22Rv1 (cell line): ENCODE data around the gene NCS1.

Experiments
- CTCF ChIP-seq: fragments of 450-650 bp; IDR thresholded peaks from 2 replicates; pipeline ENCODE4 v1.5.1; 2017; ENCODE audit warnings: mild to moderate bottlenecking
- ZFX ChIP-seq: fragments of 450-650 bp; IDR thresholded peaks from 2 replicates; pipeline ENCODE4 v1.6.1; 2017; ENCODE audit warnings: antibody characterized with exemption, borderline replicate concordance

DNA sequence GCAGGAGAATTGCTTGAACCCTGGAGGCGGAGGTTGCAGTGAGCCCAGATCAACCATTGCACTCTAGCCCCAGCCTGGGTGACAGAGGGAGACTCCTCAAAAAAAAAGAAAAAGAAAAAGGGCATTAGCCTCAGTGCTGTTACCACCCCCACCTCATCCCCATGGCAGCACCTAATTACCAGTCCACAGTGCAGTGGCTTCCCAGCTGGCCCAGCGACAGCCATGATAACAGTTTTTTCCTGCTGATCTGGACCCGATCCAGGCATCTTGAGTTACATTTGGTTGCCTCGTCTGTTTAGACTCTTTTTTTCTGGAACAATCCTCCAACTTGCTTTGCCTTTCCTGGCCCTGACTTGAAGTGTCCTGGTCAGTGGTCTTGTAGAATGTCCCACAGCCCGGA lies 24.4 kb downstream of the NCS1 start:
- TF ChIP-seq CTCF (no peak), ZFX (no peak)
